H9 (cell line): ENCODE data around the gene CSHL1. TPM values are rescaled to one million over a fixed set of nuclear protein-coding genes. Genes with fewer than 3 reads are reported as not detected.
A peak's percentile ranks its signal among the peaks of the same experiment; 100 is the strongest.

Experiments
- DNase-seq: peaks from one replicate; pipeline ENCODE4 v3.0.0-alpha.2; 2017
- H2AFZ ChIP-seq: one replicate; pipeline ENCODE4 v1.6.1; 2013; ENCODE audit warnings: mild to moderate bottlenecking, low read length, control low read depth, moderate library complexity
- H2AK5ac ChIP-seq: 2 replicates; pipeline ENCODE4 v1.6.1; 2013; ENCODE audit warnings: low read length, control low read depth, mixed read lengths; ENCODE audit not compliant: insufficient read length
- H2BK120ac ChIP-seq: one replicate; pipeline ENCODE4 v1.6.1; 2013; ENCODE audit warnings: low read depth, mild to moderate bottlenecking, low read length, control low read depth, inconsistent platforms; ENCODE audit not compliant: poor library complexity, severe bottlenecking
- H2BK12ac ChIP-seq: 2 replicates; pipeline ENCODE4 v1.6.1; 2013; ENCODE audit warnings: low read length, control low read depth, mixed read lengths, low read depth; ENCODE audit not compliant: insufficient read length
- H2BK15ac ChIP-seq: 2 replicates; pipeline ENCODE4 v1.6.1; 2013; ENCODE audit warnings: low read depth, low read length, control low read depth
- H2BK20ac ChIP-seq: one replicate; pipeline ENCODE4 v1.6.1; 2013; ENCODE audit warnings: low read depth, mild to moderate bottlenecking, low read length, control low read depth, inconsistent platforms; ENCODE audit not compliant: poor library complexity, severe bottlenecking
- H2BK5ac ChIP-seq: 2 replicates; pipeline ENCODE4 v1.6.1; 2013; ENCODE audit warnings: low read length, control low read depth, mixed read lengths; ENCODE audit not compliant: insufficient read length
- H3K14ac ChIP-seq: 2 replicates; pipeline ENCODE4 v1.6.1; 2013; ENCODE audit warnings: low read length, control low read depth; ENCODE audit not compliant: insufficient read depth
- H3K18ac ChIP-seq: 2 replicates; pipeline ENCODE4 v1.6.1; 2013; ENCODE audit warnings: low read depth, mild to moderate bottlenecking, mixed read lengths, low read length, control low read depth; ENCODE audit not compliant: insufficient read length
- H3K23ac ChIP-seq: 2 replicates; pipeline ENCODE4 v1.6.1; 2013; ENCODE audit warnings: low read length, control low read depth, mixed read lengths, low read depth; ENCODE audit not compliant: insufficient read length
- H3K23me2 ChIP-seq: 2 replicates; pipeline ENCODE4 v1.6.1; 2013; ENCODE audit warnings: low read depth, mild to moderate bottlenecking, mixed read lengths, low read length, control low read depth; ENCODE audit not compliant: insufficient read length, poor library complexity, severe bottlenecking
- H3K27ac ChIP-seq: 2 replicates; pipeline ENCODE4 v1.5.1; 2013; ENCODE audit warnings: low read length, control low read depth, mixed read lengths, low read depth; ENCODE audit not compliant: insufficient read length
- H3K27me3 ChIP-seq: 2 replicates; pipeline ENCODE4 v1.6.1; 2013; ENCODE audit warnings: low read length, control low read depth, inconsistent platforms; ENCODE audit not compliant: insufficient read depth
- H3K4ac ChIP-seq: 2 replicates; pipeline ENCODE4 v1.6.1; 2013; ENCODE audit warnings: low read depth, mild to moderate bottlenecking, control low read depth, inconsistent platforms, low read length, moderate library complexity
- H3K4me1 ChIP-seq: 2 replicates; pipeline ENCODE4 v1.6.1; 2013; ENCODE audit warnings: low read length, control low read depth, inconsistent platforms; ENCODE audit not compliant: insufficient read depth
- H3K4me2 ChIP-seq: 2 replicates; pipeline ENCODE4 v1.6.1; 2013; ENCODE audit warnings: low read length, control low read depth, mixed read lengths; ENCODE audit not compliant: insufficient read length, insufficient read depth
- H3K56ac ChIP-seq: 2 replicates; pipeline ENCODE4 v1.6.1; 2013; ENCODE audit warnings: low read depth, mild to moderate bottlenecking, mixed read lengths, low read length, control low read depth; ENCODE audit not compliant: insufficient read length
- H3K79me1 ChIP-seq: 2 replicates; pipeline ENCODE4 v1.6.1; 2013; ENCODE audit warnings: low read depth, mild to moderate bottlenecking, moderate library complexity, low read length, control low read depth, inconsistent platforms; ENCODE audit not compliant: insufficient read depth, poor library complexity, severe bottlenecking
- H3K79me2 ChIP-seq: 2 replicates; pipeline ENCODE4 v1.6.1; 2013; ENCODE audit warnings: low read length, control low read depth, inconsistent platforms; ENCODE audit not compliant: insufficient read depth
- H3K9ac ChIP-seq: 2 replicates; pipeline ENCODE4 v1.6.1; 2013; ENCODE audit warnings: low read length, control low read depth, mixed read lengths; ENCODE audit not compliant: insufficient read length; ENCODE audit errors: extremely low read depth
- H3K9me3 ChIP-seq: one replicate; pipeline ENCODE4 v1.6.1; 2013; ENCODE audit warnings: low read depth, low read length, inconsistent platforms; ENCODE audit not compliant: control insufficient read depth
- H3T11ph ChIP-seq: one replicate; pipeline ENCODE4 v1.6.1; 2013; ENCODE audit warnings: mild to moderate bottlenecking, low read length, control low read depth, inconsistent platforms
- H4K20me1 ChIP-seq: one replicate; pipeline ENCODE4 v1.6.1; 2013; ENCODE audit not compliant: control insufficient read depth, insufficient read length, insufficient read depth
- H4K5ac ChIP-seq: 2 replicates; pipeline ENCODE4 v1.6.1; 2013; ENCODE audit warnings: low read depth, mild to moderate bottlenecking, mixed read lengths, low read length, control low read depth; ENCODE audit not compliant: insufficient read length
- H4K8ac ChIP-seq: replicated peaks from 2 replicates; pipeline ENCODE4 v1.6.1; 2013; ENCODE audit warnings: low read length, control low read depth, mixed read lengths, low read depth; ENCODE audit not compliant: insufficient read length
- H4K91ac ChIP-seq: 2 replicates; pipeline ENCODE4 v1.6.1; 2013; ENCODE audit warnings: low read depth, mild to moderate bottlenecking, moderate library complexity, mixed read lengths, low read length, control low read depth; ENCODE audit not compliant: insufficient read length
- H3K27ac Mint-ChIP-seq, 3 experiments: 2 replicates in 2 of 3; 3 replicates in 1 of 3; pipeline ENCODE4 v1.8.0; 2020 to 2021; ENCODE audit warnings: mixed read lengths in 3 of 3, mild to moderate bottlenecking in 1 of 3, moderate library complexity in 1 of 3
- H3K27me3 Mint-ChIP-seq: 2 replicates; pipeline ENCODE4 v1.8.0; 2021; ENCODE audit warnings: low read depth, mild to moderate bottlenecking, moderate library complexity, mixed read lengths
- H3K36me3 Mint-ChIP-seq, 3 experiments: 2 replicates in 2 of 3; 3 replicates in 1 of 3; pipeline ENCODE4 v1.8.0; 2020 to 2021; ENCODE audit warnings: low read depth in 3 of 3, mixed read lengths in 3 of 3; ENCODE audit not compliant: insufficient read depth in 1 of 3
- H3K4me1 Mint-ChIP-seq, 2 experiments: 2 replicates each; pipeline ENCODE4 v1.8.0; 2020; ENCODE audit warnings: mixed read lengths in 2 of 2
- H3K4me3 Mint-ChIP-seq, 2 experiments: 2 replicates in 1 of 2; 3 replicates in 1 of 2; pipeline ENCODE4 v1.8.0; 2020 to 2021; ENCODE audit warnings: mild to moderate bottlenecking in 2 of 2, mixed read lengths in 2 of 2, moderate library complexity in 1 of 2
- H3K9me3 Mint-ChIP-seq, 2 experiments: 2 replicates in 1 of 2; 3 replicates in 1 of 2; pipeline ENCODE4 v1.8.0; 2020; ENCODE audit warnings: mild to moderate bottlenecking in 2 of 2, mixed read lengths in 2 of 2, moderate library complexity in 1 of 2
- CTCF ChIP-seq: fragments of 200-600 bp; sonication (generic); conservative IDR thresholded peaks from 3 replicates; pipeline ENCODE4 v1.8.0; 2021; ENCODE audit warnings: antibody characterized with exemption, mild to moderate bottlenecking
- WGBS: extraction: QIAGEN DNeasy Blood & Tissue Kit; methylation state at CpG from one replicate; pipeline ENCODE4 v1.1.7; 2013; ENCODE audit warnings: missing lambda C conversion rate, low lambda C conversion rate, mixed read lengths; ENCODE audit not compliant: insufficient read length; ENCODE audit errors: extremely low coverage; 5-methylcytosine and 5-hydroxymethylcytosine counted together
- total RNA-seq: library from RNA; stranded (reverse); gene quantifications from 2 replicates; pipeline ENCODE4 v1.2.1, GENCODE V29; 2021

CSHL1 gene
- total RNA-seq, 1 experiment from 2014 or later, result not detected

GRCh38 chr17:63948521-63948920 lies 37.5 kb upstream of the CSHL1 start:
- no peak overlapping the region for H3K56ac ChIP-seq
- no peak overlapping the region for H3K14ac ChIP-seq
- no peak overlapping the region for H2BK15ac ChIP-seq
- no peaks in the 10 kb centered on the region for H3K9me3 ChIP-seq
- no peak overlapping the region for H3K27ac ChIP-seq
- WGBS, result no CpG with 5 or more reads among the region's 9 CpGs
- H3K23me2 ChIP-seq, result no peaks in the 10 kb centered on the region
- H3K9ac ChIP-seq, result no peak overlapping the region
- peak overlapping the region in 1 of 3 experiments; percentile 40; a peak in 1 of 7 replicates for H3K27ac Mint-ChIP-seq
- no peak overlapping the region for H2AK5ac ChIP-seq
- H2BK20ac ChIP-seq, result no peak overlapping the region
- H2AFZ ChIP-seq, result no peak overlapping the region
- H3K4me1 ChIP-seq, result no peaks in the 10 kb centered on the region
- H3K79me2 ChIP-seq, result no peaks in the 10 kb centered on the region
- no peak overlapping the region for H3K4me2 ChIP-seq
- H4K91ac ChIP-seq, result no peak overlapping the region
- H3K4me3 Mint-ChIP-seq, result no peak overlapping the region
- H4K8ac ChIP-seq, result no peak overlapping the region
- no peak overlapping the region for H3K4ac ChIP-seq
- no peaks in the 10 kb centered on the region for H3K27me3 ChIP-seq
- no peak overlapping the region for H2BK5ac ChIP-seq
- no peaks in the 10 kb centered on the region for H3K79me1 ChIP-seq
- peaks cover 0 to 4% (median 2%) of the 10 kb centered on the region in 3 experiments; a peak in 4 of 7 replicates for H3K36me3 Mint-ChIP-seq
- no peak overlapping the region for H3K18ac ChIP-seq
- H3K23ac ChIP-seq, result no peak overlapping the region
- no peak overlapping the region for H2BK12ac ChIP-seq
- no peak for DNase-seq
- peaks cover 2 to 6% of the 10 kb centered on the region in 2 experiments; a peak in 2 of 4 replicates for H3K4me1 Mint-ChIP-seq
- no peaks in the 10 kb centered on the region for H4K20me1 ChIP-seq
- H3K9me3 Mint-ChIP-seq, result no peaks in the 10 kb centered on the region
- no peak overlapping the region for H2BK120ac ChIP-seq
- no peak for TF ChIP-seq CTCF
- H4K5ac ChIP-seq, result no peak overlapping the region
- no peak overlapping the region for H3T11ph ChIP-seq
- H3K27me3 Mint-ChIP-seq, result no peaks in the 10 kb centered on the region
